HepG2 (cell line): ENCODE measurements around the gene PSRC1. TPM values are rescaled to one million over a fixed set of nuclear protein-coding genes. Genes with fewer than 3 reads are reported as not detected.

Experiments
- ATAC-seq: fragments of 200-7000 bp; cut with Tn5 transposase; 3 replicates; pipeline ENCODE4 v1.9.1; 2020; ENCODE audit warnings: mild to moderate bottlenecking, moderate library complexity
- BruUV-seq: library from RNA; stranded (reverse); fragments of 400-500 nt; replicated peaks from 2 replicates; lab custom pipeline; 2021; lab: Mats Ljungman, UMichigan
- CTCF ChIA-PET: fragments of 300-600 bp; formaldehyde crosslinking; extraction: SDS; loops from one replicate; lab custom pipeline; 2021; ENCODE audit warnings: low total read pairs, inconsistent platforms, low intra/inter-chr PET ratio; lab: Yijun Ruan, JAX
- POLR2A ChIA-PET: fragments of 350-600 bp; sonication (Branson Sonifier 250); formaldehyde crosslinking; loops from one replicate; lab custom pipeline; 2020; ENCODE audit warnings: antibody characterized with exemption, inconsistent platforms; lab: Yijun Ruan, JAX
- DNase-seq: peaks from one replicate; pipeline ENCODE4 v3.0.0-alpha.2; 2015; ENCODE audit warnings: low spot score
- FAIRE-seq: peaks from 3 replicates; lab custom pipeline; 2011; peaks lifted over from hg19 to GRCh38; lab: Jason Lieb, UNC
- H2AFZ ChIP-seq: one replicate; pipeline ENCODE4 v1.6.1; 2011; ENCODE audit warnings: low read length, inconsistent platforms
- H3K27ac ChIP-seq: fragments of 300-600 bp; 3 replicates; pipeline ENCODE4 v1.8.0; 2011; ENCODE audit warnings: mixed run types, mild to moderate bottlenecking, mixed read lengths, low read length, inconsistent platforms; ENCODE audit not compliant: insufficient read depth; ENCODE audit errors: extremely low read length
- H3K27me3 ChIP-seq, 2 experiments: fragments of 200-600 bp in 1 of 2; 2 replicates in 1 of 2; 3 replicates in 1 of 2; pipeline versions ENCODE4 v1.6.0 to v1.8.0; 2011; ENCODE audit warnings: low read length in 2 of 2, mild to moderate bottlenecking in 2 of 2, moderate library complexity in 2 of 2, inconsistent platforms in 1 of 2; ENCODE audit not compliant: insufficient read depth in 2 of 2, control insufficient read depth in 1 of 2
- H3K36me3 ChIP-seq, 2 experiments: fragments of 200-600 bp in 1 of 2; replicated peaks in 1 of 2; 2 replicates in 1 of 2; 3 replicates in 1 of 2; pipeline versions ENCODE4 v1.5.1 to v1.8.0; 2011; ENCODE audit warnings: low read length in 2 of 2, inconsistent platforms in 1 of 2; ENCODE audit not compliant: insufficient read depth in 2 of 2, control insufficient read depth in 1 of 2
- H3K4me1 ChIP-seq: 2 replicates; pipeline ENCODE4 v1.5.1; 2012; ENCODE audit warnings: low read length, inconsistent platforms; ENCODE audit not compliant: insufficient read depth
- H3K4me2 ChIP-seq: 2 replicates; pipeline ENCODE4 v1.6.0; 2011; ENCODE audit warnings: low read depth, low read length, inconsistent platforms
- H3K4me3 ChIP-seq, 3 experiments: fragments of 200-600 bp in 1 of 3; sonication (generic), shearing (Covaris generic) in 1 of 3; replicated peaks in 1 of 3; 2 replicates each; pipeline ENCODE4 v1.5.1; 2011 to 2016; ENCODE audit warnings: low read length in 3 of 3, inconsistent platforms in 2 of 3, low read depth in 2 of 3, mild to moderate bottlenecking in 2 of 3, control low read depth in 1 of 3, mixed read lengths in 1 of 3; ENCODE audit not compliant: insufficient read depth in 1 of 3
- H3K79me2 ChIP-seq: one replicate; pipeline ENCODE4 v1.6.1; 2011; ENCODE audit warnings: low read length, inconsistent platforms; ENCODE audit not compliant: insufficient read depth
- H3K9ac ChIP-seq: 2 replicates; pipeline ENCODE4 v1.6.0; 2011; ENCODE audit warnings: mild to moderate bottlenecking, low read depth, low read length, inconsistent platforms; ENCODE audit not compliant: insufficient read depth
- H3K9me3 ChIP-seq: 2 replicates; pipeline ENCODE4 v1.5.1; 2012; ENCODE audit warnings: mild to moderate bottlenecking, low read length
- H4K20me1 ChIP-seq: 2 replicates; pipeline ENCODE4 v1.6.0; 2011; ENCODE audit warnings: inconsistent platforms, mild to moderate bottlenecking, low read length, moderate library complexity; ENCODE audit not compliant: insufficient read depth
- E2F1 ChIP-seq: sonication (generic); formaldehyde crosslinking; IDR thresholded peaks from 2 replicates; pipeline ENCODE4 v1.5.0; 2020; ENCODE audit warnings: missing genetic modification reagents
- EP300 ChIP-seq, 3 experiments: sonication (generic) in 1 of 3; formaldehyde crosslinking in 1 of 3; IDR thresholded peaks; 2 replicates each; pipeline versions ENCODE4 v1.5.1 to v1.6.1; 2011 to 2020; ENCODE audit warnings: low read depth in 2 of 3, low read length in 2 of 3, borderline replicate concordance in 1 of 3, improper control_type of control experiment in 1 of 3, mild to moderate bottlenecking in 1 of 3, missing genetic modification reagents in 1 of 3, moderate library complexity in 1 of 3
- GMEB1 ChIP-seq: sonication (generic); formaldehyde crosslinking; IDR thresholded peaks from 2 replicates; pipeline ENCODE4 v1.5.1; 2020; ENCODE audit warnings: missing genetic modification reagents, mild to moderate bottlenecking, borderline replicate concordance
- HMG20A ChIP-seq: IDR thresholded peaks from 2 replicates; pipeline ENCODE4 v1.6.1; 2016; ENCODE audit warnings: borderline replicate concordance
- KLF15 ChIP-seq: sonication (generic); formaldehyde crosslinking; IDR thresholded peaks from 2 replicates; pipeline ENCODE4 v1.8.1; 2023; ENCODE audit warnings: borderline replicate concordance, mild to moderate bottlenecking, inconsistent platforms, missing genetic modification reagents, mixed read lengths
- MZF1 ChIP-seq: sonication (generic); formaldehyde crosslinking; IDR thresholded peaks from 2 replicates; pipeline ENCODE4 v1.8.1; 2023; ENCODE audit warnings: mild to moderate bottlenecking, missing genetic modification reagents, borderline replicate concordance
- PAX8 ChIP-seq: sonication (generic); formaldehyde crosslinking; IDR thresholded peaks from 2 replicates; pipeline ENCODE4 v1.8.0; 2022; ENCODE audit warnings: mild to moderate bottlenecking, missing genetic modification reagents, borderline replicate concordance
- PLRG1 ChIP-seq: fragments of 450-650 bp; conservative IDR thresholded peaks from 2 replicates; pipeline ENCODE4 v1.6.1; 2016
- RFXANK ChIP-seq: IDR thresholded peaks from 2 replicates; pipeline ENCODE4 v1.6.1; 2016
- SETDB1 ChIP-seq: sonication (generic); formaldehyde crosslinking; IDR thresholded peaks from 2 replicates; pipeline ENCODE4 v1.5.1; 2020; ENCODE audit warnings: missing genetic modification reagents, mild to moderate bottlenecking, borderline replicate concordance
- ZKSCAN1 ChIP-seq: fragments of 150-350 bp; IDR thresholded peaks from 2 replicates; pipeline ENCODE4 v1.6.1; 2014; ENCODE audit warnings: low read length
- ZNF17 ChIP-seq: sonication (generic); formaldehyde crosslinking; IDR thresholded peaks from 2 replicates; pipeline ENCODE4 v1.5.0; 2020; ENCODE audit warnings: mild to moderate bottlenecking, missing genetic modification reagents
- ZNF256 ChIP-seq: sonication (generic); formaldehyde crosslinking; conservative IDR thresholded peaks from 2 replicates; pipeline ENCODE4 v1.4.0; 2020; ENCODE audit warnings: missing genetic modification reagents
- ZNF296 ChIP-seq: sonication (generic); formaldehyde crosslinking; conservative IDR thresholded peaks from 2 replicates; pipeline ENCODE4 v1.5.0; 2020; ENCODE audit warnings: mild to moderate bottlenecking, missing genetic modification reagents
- ZNF335 ChIP-seq: sonication (generic); formaldehyde crosslinking; IDR thresholded peaks from 2 replicates; pipeline ENCODE4 v1.4.0; 2020; ENCODE audit warnings: missing genetic modification reagents
- ZNF775 ChIP-seq: sonication (generic); formaldehyde crosslinking; IDR thresholded peaks from 2 replicates; pipeline ENCODE4 v1.4.0; 2020; ENCODE audit warnings: missing genetic modification reagents, mild to moderate bottlenecking, moderate library complexity, borderline replicate concordance
- WGBS: methylation state at CpG from one replicate; pipeline ENCODE4 v1.1.6; 2017; ENCODE audit warnings: low lambda C conversion rate; 5-methylcytosine and 5-hydroxymethylcytosine counted together
- in situ Hi-C: cut with HindIII; loops from 2 replicates; pipeline ENCODE4 v1.10.0; 2017; ENCODE audit warnings: low pct_unique_long_range_greater_than_20kb; ENCODE audit not compliant: extremely low pct_ligation_motif_present
- intact Hi-C: fragments of 100-400 bp; cut with micrococcal nuclease; formaldehyde crosslinking; loops from one replicate; pipeline ENCODE4 v1.10.0; 2022; ENCODE audit not compliant: unreplicated experiment
- polyA plus RNA-seq, 8 experiments: library from polyadenylated mRNA; depleted of rRNA in 3 of 8; stranded (reverse) in 7 of 8; unstranded in 1 of 8; fragments of >200 nt; fragmentation: Illumina TruSeq in 4 of 8; extraction: Trizol in 4 of 8; gene quantifications; 2 replicates each; pipeline versions ENCODE4 v1.2.1 to v1.2.3, GENCODE V29; 2011 to 2016; ENCODE audit warnings: low read depth in 4 of 8, missing spikeins in 1 of 8, mixed read lengths in 1 of 8; ENCODE audit not compliant: insufficient read depth in 1 of 8
- total RNA-seq, 5 experiments: library from RNA; depleted of rRNA; stranded (reverse); fragments of >200 nt; fragmentation: Illumina TruSeq; extraction: Trizol; gene quantifications; 2 replicates each; pipeline ENCODE4 v1.2.3, GENCODE V29; 2016; ENCODE audit warnings: low read depth in 1 of 5
- TF ChIP-seq, protein P1 (sequence below): IDR thresholded peaks from 2 replicates; pipeline ENCODE4 v1.6.1; 2016

Gene PSRC1
- total and polyA plus RNA-seq, 2 of the 13 experiments (the other 11 are each of a cell fraction or from before 2014, with no cell fraction given), result 28.6 to 30.3 TPM

DNA sequence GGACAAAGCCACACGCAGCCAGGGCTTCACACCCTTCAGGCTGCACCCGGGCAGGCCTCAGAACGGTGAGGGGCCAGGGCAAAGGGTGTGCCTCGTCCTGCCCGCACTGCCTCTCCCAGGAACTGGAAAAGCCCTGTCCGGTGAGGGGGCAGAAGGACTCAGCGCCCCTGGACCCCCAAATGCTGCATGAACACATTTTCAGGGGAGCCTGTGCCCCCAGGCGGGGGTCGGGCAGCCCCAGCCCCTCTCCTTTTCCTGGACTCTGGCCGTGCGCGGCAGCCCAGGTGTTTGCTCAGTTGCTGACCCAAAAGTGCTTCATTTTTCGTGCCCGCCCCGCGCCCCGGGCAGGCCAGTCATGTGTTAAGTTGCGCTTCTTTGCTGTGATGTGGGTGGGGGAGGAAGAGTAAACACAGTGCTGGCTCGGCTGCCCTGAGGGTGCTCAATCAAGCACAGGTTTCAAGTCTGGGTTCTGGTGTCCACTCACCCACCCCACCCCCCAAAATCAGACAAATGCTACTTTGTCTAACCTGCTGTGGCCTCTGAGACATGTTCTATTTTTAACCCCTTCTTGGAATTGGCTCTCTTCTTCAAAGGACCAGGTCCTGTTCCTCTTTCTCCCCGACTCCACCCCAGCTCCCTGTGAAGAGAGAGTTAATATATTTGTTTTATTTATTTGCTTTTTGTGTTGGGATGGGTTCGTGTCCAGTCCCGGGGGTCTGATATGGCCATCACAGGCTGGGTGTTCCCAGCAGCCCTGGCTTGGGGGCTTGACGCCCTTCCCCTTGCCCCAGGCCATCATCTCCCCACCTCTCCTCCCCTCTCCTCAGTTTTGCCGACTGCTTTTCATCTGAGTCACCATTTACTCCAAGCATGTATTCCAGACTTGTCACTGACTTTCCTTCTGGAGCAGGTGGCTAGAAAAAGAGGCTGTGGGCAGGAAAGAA lies 8.1 kb downstream of the PSRC1 start:
- H3K9me3 ChIP-seq, result no peaks in the 10 kb centered on the region
- H3K4me1 ChIP-seq, result peaks cover 68% of the 10 kb centered on the region
- peak; percentile 82 for ATAC-seq
- intact Hi-C loops, result loop anchor here (1.0 to 10.0 kb wide), 3 partner anchors 8 to 70 kb away; partner anchors contain the start of gene PSRC1
- H3K36me3 ChIP-seq, result peaks cover 3 to 7% of the 10 kb centered on the region in 2 experiments; a peak in 2 of 5 replicates
- H4K20me1 ChIP-seq, result no peaks in the 10 kb centered on the region
- H3K4me3 ChIP-seq, result peak overlapping the region; percentile 26 to 60 (median 33); a peak in 5 of 6 replicates
- in situ Hi-C loops, result loop anchor here (5.0 kb wide), 1 partner anchor 47 kb away; no protein-coding TSS in a partner anchor
- no peak overlapping the region for H2AFZ ChIP-seq
- H3K27ac ChIP-seq, result peak overlapping the region; percentile 66
- TSS peak; percentile 69 for BruUV-seq
- peak; percentile 97 for FAIRE-seq
- H3K27me3 ChIP-seq, result no peaks in the 10 kb centered on the region
- 2% methylated on average over 12 of the region's 24 CpGs for WGBS
- DNase-seq, result peak; percentile 93
- CTCF ChIA-PET, result interaction anchor here (2.5 kb wide), 1 partner anchor 11 kb away, joined by 12 read pairs; no protein-coding TSS in a partner anchor
- POLR2A ChIA-PET, result interaction anchor here (0.8 to 3.3 kb wide), 4 partner anchors 25 to 124 kb away, joined by 3 to 25 read pairs (median 6); partner anchors contain the start of genes MYBPHL and SORT1
- H3K4me2 ChIP-seq, result peak overlapping the region; percentile 68
- H3K79me2 ChIP-seq, result no peaks in the 10 kb centered on the region
- peak overlapping the region; percentile 61 for H3K9ac ChIP-seq
- 0 out of 2 replicates have a peak, but pooled peaks have one; percentile 53 for TF ChIP-seq HMG20A (CRISPR knock-in tag)
- TF ChIP-seq SETDB1 (CRISPR knock-in tag), result no peak
- TF ChIP-seq PLRG1, result no peak
- TF ChIP-seq PAX8 (CRISPR knock-in tag), result no peak
- no peak for TF ChIP-seq ZNF17 (CRISPR knock-in tag)
- no peak for TF ChIP-seq ZKSCAN1
- TF ChIP-seq ZNF775 (CRISPR knock-in tag), result no peak
- no peak for TF ChIP-seq MZF1 (CRISPR knock-in tag)
- TF ChIP-seq EP300 (IDR thresholded peaks at IDR 0.05; ENCODE audit: low read depth in 2 of 2, low read length in 2 of 2), result peak; percentile 54 to 77; a peak in 3 of 4 replicates
- TF ChIP-seq EP300 (CRISPR knock-in tag; IDR thresholded peaks at IDR 0.05; ENCODE audit: borderline replicate concordance), result peak; percentile 71; the same call in 1 of the 2 replicates
- no peak for TF ChIP-seq ZNF256 (CRISPR knock-in tag)
- TF ChIP-seq ZNF335 (CRISPR knock-in tag), result no peak
- no peak for TF ChIP-seq E2F1 (CRISPR knock-in tag)
- no peak for TF ChIP-seq KLF15 (CRISPR knock-in tag)
- 0 out of 2 replicates have a peak, but pooled peaks have one; percentile 24 for TF ChIP-seq ZNF296 (CRISPR knock-in tag)
- 0 out of 2 replicates have a peak, but pooled peaks have one; percentile 59 for TF ChIP-seq RFXANK (CRISPR knock-in tag)
- no peak for TF ChIP-seq GMEB1 (CRISPR knock-in tag)
- TF ChIP-seq, protein P1, sequence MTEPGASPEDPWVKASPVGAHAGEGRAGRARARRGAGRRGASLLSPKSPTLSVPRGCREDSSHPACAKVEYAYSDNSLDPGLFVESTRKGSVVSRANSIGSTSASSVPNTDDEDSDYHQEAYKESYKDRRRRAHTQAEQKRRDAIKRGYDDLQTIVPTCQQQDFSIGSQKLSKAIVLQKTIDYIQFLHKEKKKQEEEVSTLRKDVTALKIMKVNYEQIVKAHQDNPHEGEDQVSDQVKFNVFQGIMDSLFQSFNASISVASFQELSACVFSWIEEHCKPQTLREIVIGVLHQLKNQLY, result peak; percentile 57; the same call in 1 of the 2 replicates
